Sciatic nerve (tissue), 2 donors: ENCODE measurements around the gene ADARB2. TPM values are rescaled to one million over a fixed set of nuclear protein-coding genes. Genes with fewer than 3 reads are reported as not detected.

Source experiments
- ATAC-seq: fragments of 200-7000 bp; cut with Tn5 transposase; one replicate; pipeline ENCODE4 v1.9.1; 2020; ENCODE audit warnings: mild to moderate bottlenecking, moderate library complexity
- DNase-seq: peaks from one replicate; pipeline ENCODE4 v3.0.0-alpha.2; 2020; ENCODE audit warnings: low spot score
- intact Hi-C: fragments of 100-400 bp; cut with DNase I; formaldehyde crosslinking; loops from one replicate; pipeline ENCODE4 v1.14.2; 2022
- total RNA-seq: library from RNA; stranded (reverse); fragmentation: NEBNext Ultra II Directional; extraction: Animal tissue kit (Norgen Biotek cat#: 25700); gene quantifications from one replicate; pipeline ENCODE4 v1.2.1, GENCODE V29; 2021
- donor health status: DM: no; HTN: no; CAD: no.
- donor health status: DM: no; HTN: no; CAD: no.

ADARB2 gene
- total RNA-seq, 1 donor from 2014 or later = 1.9 TPM

GRCh38 chr10:1130226-1130625 is 607.1 kb downstream of the ADARB2 start:
- intact Hi-C loops = no loop called here
- ATAC-seq = no peak
- no peak for DNase-seq

GRCh38 chr10:1128649-1129048 is 608.7 kb downstream of the ADARB2 start:
- intact Hi-C loops = no loop called here
- ATAC-seq (no peak), DNase-seq (no peak)

- ATAC-seq = no peak
- intact Hi-C loops = no loop called here
- no peak for DNase-seq
Observed at GRCh38 chr10:1128115-1128514, 609.2 kb downstream of the ADARB2 start.

GRCh38 chr10:1127629-1128028 is 609.7 kb downstream of the ADARB2 start:
- DNase-seq = no peak
- intact Hi-C loops = no loop called here
- ATAC-seq = no peak
